NCI-H446 treated with DMSO at 0.1 percent for 48 hours (cell line): ENCODE results near the gene AGXT2.
A peak's percentile ranks its signal among the peaks of the same experiment; 100 is the strongest.
"Not testable (repeated sequence)": the region's sequence is repeated elsewhere in the genome, so short reads cannot be mapped to it uniquely, and the experiment has no call there.

Source experiments
- DNase-seq: peaks from one replicate; lab custom pipeline; 2025; lab: John Stamatoyannopoulos, UW

The AGXT2 gene

DNA sequence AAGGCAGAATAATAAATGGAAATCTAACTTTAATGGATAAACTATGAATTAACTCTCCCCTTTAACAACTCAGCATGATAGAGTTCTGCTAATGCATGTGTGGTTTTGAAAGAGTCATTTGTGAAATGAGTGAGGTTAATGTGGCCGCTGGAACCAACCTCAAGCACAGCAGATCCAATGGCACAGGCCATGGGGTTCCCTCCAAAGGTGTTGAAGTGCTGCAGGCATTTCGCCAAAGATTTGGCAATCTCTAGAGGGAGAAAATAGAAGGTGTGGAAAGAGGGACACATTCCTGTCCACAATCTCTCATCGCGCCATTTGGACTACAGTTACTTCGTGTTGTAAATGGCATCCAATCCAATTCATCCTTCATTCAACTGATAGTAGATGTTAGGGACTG lies 35.0 kb downstream of the AGXT2 start:
- no peak for DNase-seq

DNA sequence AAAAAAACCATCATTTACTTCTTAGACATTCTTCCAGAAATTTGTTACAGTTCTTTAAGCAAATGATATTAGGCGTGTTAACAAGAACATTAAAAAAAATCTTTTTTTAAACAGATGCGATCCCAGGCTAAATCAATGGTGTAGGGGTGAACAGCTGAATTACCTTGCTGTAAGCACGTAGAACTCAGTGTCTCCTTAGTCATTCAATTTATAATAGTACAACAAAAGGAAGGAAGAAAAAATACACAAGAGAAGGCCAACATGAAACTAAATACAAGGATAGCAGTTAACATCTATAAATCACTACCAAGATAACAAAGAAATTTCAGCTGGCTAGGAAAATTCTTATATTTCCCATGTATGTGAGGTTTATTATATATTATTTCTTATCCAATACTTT lies 35.4 kb downstream of the AGXT2 start:
- DNase-seq = no peak

DNA sequence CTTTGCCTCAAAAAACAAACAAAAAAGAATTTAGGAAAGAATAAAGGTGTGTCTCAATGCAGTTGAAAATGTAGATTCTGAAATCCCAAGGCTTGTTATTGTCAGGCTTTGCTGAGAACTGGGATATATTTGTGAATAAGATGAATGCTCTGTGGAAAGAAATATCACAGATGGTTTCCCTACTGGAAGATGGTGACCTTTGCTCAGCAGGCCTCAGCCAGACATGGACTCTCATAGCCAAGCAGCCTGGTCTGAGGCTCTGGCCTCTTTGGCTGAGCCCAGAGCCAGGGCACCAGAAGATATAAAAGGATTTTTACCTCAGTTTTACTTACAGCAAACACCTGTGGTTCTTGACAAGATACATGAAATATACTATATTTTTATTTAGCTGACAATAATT lies 37.1 kb downstream of the AGXT2 start:
- no peak for DNase-seq

DNA sequence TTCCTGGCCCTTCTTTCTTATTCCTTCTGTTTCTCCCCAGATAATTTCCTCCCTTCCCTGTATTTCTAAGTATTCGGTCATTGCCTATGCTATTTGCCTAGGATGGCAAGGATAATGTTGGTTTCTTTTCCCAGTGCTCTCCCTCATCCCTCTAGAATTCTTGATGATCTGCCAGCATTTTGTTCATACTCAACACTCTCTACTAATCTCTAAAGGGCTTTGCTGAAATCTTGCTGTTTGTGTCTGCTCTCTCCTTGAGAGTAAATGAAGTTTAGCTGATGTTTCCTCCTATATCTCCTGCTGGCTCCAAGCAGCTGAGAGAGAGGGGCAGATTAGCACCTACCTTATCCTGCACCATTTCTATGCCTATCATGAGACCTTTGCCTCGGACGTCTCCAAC lies 38.1 kb downstream of the AGXT2 start:
- no peak for DNase-seq

DNA sequence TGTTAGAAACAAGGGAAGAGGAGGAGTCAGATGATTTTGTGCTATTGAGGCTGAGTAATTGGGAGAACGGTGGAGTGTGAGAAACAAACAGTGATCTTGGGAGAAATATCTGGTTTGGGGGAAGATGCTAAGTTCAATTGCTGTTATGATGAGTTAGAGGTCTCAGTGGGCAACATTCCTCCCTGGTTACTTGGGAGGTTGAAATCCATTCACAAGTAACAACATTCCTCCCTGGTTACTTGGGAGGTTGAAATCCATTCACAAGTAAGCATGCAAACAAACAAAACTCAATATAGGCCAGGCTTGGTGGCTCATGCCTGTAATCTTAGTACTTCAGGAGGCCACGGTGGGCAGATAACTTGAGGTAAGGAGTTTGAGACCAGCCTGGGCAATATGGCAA lies 38.7 kb downstream of the AGXT2 start:
- no peak for DNase-seq

DNA sequence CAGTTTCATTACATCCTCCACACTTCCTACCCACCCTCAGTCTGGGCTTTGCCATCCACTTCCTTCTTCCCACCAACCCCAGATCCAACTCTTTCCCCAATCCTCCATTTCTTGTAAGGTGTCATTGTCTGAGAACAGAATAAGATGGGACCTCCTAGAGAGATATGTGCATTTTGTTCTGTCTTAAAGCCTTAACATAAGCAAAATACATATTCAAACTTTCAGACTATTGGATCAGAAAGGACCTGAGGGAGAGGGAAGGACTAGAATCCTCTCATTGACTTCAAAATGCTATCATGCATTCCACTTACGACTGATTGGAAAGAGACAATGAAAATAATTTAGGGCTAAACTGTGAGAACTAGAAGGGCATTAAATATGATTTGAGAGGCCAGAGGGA lies 43.0 kb downstream of the AGXT2 start:
- DNase-seq = no peak

DNA sequence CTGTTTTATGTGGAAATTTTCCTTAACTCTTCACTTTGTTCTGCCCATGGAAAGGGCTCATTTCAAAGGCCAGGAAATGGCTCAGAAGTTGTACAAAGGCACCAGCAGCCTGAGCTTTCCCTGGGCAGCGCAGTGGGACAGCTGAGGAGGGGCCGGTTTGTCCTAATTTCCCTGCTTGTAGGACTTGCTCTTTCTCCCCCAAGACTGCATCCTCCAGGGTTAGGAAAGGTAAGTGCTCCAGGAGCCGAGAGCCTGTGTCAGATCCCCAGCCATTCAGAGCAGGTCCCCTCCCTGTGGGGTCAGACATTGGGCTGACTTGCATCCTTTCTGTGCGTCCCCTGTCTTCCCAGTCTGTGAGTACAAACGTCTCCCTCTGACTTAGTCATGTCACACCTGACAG lies 43.5 kb downstream of the AGXT2 start:
- DNase-seq = no peak

DNA sequence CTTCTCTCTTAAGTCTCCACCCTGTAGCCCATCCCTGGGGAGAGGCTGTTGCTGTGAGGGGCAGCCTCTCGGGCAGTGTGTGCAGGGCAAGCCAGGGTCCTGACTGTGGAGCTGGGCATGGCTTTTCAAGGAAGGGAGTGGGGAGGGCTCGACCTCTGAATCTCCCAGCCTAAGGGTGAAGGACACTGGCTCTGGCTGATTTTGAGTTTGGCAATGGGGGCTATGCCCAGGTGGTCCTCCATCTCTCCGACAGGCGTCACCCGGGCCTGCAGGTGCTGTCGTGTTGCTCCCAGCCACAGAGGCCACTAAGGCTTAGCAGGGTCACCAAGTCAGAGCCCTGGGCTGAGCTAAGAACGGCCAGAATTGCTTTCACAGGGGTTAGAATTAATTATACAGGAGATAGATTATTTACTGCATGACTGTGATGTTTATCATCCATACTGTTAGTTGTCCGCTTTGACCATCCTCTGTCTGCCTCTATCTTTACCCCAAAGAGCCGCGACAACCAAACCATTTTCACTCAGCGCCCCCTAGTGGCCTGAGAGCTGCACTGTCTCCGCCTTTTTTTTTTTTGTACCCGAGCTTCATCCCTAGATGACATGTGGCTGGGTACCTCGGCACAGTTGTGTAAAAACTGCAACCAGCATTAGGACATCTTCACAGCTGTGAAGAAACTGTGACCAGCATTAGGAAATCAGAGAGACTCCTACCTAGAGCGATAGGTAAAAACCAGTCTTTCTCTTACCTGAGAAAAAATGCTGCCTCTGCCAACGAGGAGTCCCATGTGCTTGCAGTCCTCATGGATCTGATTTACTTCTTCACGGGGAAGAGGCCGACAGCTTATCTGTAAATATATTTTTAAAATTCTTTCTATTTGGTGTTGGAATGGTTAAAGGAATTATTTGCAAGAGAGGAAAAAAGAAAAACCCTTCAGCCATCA lies 44.5 kb downstream of the AGXT2 start:
- peak; percentile 43 for DNase-seq

DNA sequence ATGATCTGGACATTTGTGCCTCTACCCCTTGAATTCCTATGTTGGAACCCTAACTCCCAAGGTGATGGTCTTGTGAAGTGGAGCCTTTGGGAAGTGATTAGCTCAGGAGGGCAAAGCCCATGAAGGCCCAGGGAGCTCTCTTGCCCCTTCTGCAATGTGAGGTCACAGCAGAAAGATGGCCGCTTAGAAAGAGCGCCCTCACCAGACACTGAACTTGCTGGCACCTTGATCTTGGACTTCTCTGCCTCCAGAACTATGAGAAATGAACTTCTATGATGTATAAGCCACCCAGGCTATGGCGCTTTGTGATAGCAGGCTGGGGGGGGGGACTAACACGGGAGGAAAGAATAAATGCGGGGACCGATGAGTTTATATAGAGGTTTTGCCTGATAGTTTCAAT lies 45.3 kb downstream of the AGXT2 start:
- DNase-seq = no peak

DNA sequence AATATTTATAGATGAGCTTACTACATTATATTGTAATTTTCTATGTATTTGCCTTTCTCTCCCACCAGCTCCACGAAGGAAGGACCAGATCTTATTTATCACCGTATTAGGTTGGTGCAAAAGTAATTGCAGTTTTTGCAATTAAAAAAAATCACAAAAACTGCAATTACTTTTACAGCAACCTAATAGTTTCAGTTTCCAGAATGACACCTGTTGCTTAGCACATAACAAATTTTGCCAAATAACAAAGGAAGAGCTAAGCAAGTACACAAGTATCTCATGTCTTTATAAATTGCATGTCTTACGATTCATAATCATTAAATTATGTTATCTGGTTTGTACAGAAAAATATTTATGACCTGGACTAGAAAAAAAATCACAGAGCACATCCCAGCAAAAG lies 45.9 kb downstream of the AGXT2 start:
- DNase-seq = no peak

DNA sequence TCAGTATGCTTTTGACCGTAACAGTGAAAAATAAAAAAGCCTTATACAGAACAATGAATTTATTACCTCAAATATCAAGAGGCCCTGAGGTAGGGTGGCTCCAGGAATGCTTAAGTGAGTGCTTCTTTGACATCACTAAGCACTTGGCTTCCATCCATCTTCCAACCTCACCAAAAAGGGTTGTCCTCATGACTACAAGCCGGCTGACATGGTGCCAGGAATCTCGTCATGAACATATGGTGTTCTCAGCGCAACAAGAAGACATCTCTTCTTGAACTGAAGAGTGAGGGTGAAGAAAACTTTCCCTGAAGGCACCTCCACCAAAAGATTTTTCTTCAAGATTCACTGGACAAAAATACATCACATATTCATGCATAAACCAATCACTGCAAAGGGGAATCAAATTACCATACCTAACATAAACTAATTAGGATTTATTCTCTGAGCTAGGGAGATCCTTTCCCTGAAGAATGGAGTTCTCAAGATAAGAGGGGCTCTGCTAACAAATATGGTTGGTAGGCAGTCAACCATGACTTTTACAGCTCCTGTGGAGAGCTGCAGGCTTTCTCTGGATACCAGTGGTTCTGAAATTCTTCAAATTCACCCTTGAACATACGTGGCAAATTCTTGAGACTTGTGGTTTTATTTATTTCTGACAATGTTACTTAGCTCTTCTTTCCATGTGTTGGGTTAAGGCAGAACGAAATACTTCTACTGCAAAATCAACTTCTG lies 49.5 kb downstream of the AGXT2 start:
- DNase-seq = peak; percentile 90

DNA sequence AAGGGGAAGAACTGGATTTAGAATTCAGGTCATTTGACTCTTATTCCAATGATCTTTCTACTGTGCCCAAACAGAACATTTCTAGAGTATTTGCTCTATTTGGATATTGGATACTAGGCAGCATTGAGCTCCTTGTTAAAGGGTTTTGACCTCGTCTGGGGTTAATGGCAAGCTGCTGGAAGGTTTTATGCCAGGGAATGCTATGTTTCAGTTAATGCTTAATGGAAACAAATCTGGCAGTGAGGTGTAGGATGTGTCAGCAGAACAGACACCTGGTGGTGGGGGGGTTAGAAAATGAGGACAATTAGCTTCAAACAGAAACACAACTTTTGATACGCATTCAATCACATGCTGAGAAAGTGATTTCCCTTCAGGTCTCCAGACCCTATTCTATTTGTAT lies 51.5 kb downstream of the AGXT2 start:
- DNase-seq = no peak

DNA sequence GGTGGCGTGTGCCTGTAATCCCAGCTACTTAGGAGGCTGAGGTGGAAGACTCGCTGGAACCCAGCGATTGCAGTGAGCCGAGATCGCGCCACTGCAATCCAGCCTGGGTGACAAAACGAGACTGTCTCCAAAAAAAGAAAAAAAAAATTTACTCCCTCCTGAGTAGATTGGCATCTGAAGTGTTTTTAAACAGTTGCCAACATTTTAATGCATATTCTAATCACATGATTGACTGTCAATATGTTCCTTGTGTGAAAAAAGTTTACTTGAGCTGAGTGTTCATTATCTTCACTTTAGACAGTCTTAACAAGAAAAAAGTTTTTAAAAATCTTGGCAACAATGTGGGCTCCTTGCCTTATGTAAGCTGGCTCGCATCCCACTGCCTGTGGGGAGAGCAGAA lies 53.8 kb downstream of the AGXT2 start:
- no peak for DNase-seq

DNA sequence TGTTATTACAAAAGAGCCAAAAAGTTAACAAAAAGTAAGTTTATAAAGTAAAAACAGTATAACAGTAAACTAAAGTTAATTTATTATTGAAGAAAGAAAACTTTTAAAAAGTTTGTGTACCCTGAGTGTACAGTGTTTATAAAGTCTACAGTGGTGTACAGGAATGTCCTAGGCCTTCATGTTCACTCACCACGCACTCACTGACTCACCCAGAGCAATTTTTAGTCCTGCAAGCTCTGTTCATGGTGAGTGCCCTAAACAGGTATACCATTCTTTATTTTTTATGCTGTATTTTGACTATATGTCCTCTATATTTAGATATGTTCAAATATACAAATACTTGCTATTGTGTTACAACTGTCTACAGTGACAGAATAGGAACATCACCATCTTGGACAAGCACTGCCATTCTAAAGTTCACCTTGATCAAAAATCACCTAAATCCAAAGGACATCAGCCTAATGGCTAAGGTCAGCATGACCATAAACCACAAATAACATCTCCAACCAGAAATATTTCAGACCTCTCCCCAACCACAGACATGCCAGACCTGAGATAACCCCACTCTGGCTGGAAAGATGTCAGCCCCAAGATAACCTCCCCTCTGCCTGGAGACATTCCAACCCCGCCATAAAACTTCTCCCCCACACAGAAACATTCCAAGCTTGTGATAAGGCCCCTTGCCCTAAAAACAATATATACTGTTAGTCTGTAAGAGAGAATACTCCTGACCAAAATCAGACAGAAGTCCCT lies 56.1 kb downstream of the AGXT2 start:
- no peak for DNase-seq

DNA sequence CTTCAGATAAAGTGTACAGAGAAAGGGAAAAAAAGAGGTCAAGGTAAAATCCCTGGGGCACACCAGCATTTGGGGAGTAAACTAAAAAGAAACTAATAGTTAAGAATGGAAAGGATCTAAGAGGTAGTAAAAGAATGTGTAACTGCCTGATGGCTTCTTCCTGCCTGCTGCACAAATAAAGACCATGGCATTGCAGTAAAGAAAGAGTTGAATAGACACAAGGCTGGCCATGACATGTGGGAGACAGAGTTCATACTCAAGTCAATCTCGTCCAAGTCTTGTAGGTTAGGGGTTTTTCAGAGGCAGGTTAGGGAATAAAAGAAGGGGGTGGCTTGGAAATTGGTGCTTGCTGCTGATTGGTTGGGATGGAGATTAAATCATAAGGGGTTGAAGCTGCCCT lies 60.8 kb downstream of the AGXT2 start:
- DNase-seq = no peak

DNA sequence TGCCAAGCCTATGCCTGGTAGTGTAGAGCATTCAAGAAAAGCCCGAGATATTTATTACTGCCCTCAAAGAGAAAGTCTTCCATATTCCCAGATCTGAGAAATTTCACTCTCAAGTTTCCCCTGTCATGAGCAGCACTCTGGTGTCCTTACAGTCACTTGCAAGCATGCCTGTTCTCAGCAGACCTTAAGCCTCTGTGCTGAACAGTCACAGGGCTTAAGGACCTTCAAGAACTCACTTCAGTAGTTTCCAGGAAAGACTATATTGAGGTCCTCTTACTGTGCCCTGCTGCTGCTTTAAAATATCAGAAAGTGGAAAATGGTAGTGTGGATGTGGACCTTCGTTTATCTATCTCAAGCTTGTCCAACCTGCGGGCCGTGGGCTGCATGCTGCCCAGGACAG lies 64.9 kb downstream of the AGXT2 start:
- no peak for DNase-seq

DNA sequence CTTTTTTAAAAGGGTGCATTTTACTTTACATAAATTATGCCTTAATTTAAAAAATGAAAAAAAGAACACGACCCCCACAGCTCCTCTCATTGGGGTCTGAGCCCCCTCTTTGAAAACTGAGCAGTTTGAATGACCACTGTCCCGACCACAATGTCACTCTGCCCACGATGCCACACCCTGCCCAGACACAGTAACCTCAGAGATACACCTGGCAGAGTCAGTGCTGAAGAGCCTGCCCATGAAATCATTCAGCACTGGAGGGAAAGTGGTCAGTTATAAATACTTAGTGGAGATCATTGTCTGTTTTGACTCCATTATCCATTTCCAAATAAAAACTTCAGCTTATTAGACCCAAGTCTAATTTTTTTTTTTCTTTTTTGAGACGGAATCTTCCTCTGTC lies 69.1 kb downstream of the AGXT2 start:
- DNase-seq = no peak

DNA sequence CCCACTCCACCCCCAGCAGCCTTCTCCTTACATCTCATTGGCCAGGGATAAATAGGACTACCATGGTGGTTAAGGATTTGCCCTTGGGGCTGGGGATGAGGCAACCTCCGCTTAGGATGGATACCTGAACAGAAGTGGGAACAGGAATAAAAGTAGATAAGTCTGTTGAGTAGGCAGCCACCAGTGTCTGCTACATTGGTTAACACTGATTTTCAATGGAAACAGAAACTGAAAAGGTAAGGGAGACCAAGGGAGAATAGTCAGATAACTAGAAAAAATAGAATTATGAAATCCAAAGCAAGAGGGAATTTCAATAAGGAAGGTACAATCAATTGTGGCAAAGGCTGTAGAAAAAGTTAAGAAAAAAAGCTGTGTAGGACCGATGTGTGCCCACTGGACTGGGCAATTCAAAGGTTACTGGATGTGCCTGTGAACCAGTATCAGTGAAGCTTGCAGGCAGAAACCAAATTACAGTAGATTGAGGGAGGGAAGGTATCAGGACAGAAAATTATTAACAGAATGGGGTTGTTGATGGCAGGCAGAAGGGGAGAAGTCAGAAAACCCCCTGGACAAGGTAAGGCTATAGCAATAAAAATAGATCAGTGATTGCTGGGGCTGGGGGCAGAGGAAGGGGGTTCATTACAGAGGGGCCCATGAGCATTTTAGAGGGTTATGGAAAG lies 69.7 kb downstream of the AGXT2 start:
- DNase-seq = no peak

DNA sequence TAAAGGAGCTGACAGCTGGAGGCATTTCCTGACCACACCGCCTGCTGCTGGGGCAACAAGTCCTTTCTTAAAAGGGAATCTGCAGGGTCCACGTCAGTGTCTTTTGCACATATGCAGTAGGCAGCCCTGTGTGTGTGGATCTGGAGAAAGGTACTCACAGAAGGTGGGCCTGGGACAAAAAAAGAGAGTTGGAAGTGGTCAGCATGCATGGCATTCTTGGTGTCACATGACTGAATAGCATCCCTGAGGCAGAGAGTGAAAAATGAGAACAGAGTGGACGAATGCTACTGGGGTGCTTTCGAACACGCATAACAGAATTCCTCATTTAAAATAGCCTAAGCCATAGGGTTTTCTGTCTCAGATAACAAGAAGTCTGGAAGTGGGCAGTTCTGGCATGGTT lies 71.4 kb downstream of the AGXT2 start:
- no peak for DNase-seq

DNA sequence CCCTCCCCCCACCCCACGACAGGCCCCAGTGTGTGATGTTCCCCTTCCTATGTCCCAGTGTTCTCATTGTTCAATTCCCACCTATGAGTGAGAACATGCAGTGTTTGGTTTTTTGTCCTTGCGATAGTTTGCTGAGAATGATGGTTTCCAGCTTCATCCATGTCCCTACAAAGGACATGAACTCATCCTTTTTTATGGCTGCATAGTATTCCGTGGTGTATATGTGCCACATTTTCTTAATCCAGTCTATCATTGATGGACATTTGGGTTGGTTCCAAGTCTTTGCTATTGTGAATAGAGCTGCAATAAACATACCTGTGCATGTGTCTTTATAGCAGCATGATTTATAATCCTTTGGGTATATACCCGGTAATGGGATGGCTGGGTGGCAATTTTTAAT lies 76.1 kb downstream of the AGXT2 start:
- DNase-seq = not testable (repeated sequence)

DNA sequence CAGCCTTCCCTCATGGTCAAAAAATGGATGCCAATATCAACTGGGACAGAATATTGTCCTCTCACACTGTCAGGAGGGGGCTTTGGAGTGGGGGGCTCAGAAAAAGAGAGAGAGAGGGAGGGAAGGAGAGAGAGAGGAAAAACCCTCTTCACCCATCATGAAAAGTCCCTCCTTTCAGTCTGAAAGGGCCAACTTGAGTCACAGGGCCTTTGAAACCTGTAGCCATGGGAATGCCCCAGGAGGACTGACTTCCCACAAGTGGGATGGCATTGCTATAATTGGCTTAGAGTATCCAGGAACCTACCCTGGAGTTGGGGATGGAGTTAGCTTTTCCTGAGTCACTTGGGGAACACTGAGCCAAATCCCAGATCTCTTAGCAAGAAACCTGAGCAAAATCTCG lies 77.2 kb downstream of the AGXT2 start:
- no peak for DNase-seq

DNA sequence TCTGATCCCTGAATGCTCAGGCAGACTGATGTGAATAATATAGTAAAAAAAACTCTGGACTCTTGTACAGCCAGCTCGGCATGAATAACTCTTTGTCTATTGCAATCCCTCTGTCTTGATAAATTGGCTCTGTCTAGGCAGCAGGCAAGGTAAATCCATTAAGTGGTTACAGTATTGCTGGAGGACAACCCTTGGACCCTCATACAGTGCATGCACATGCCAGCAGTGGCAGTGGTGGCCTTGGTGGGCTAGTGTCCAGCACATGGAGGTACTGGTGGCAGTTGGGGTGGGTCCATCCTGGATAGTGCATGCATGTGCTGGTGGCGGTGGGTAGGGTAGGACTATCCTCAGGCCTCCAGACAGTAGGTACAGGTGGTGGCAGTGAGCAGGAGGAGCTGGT lies 79.5 kb downstream of the AGXT2 start:
- DNase-seq = no peak
